SU-DHL-6 (cell line): ENCODE data around the gene F2R.

ENCODE experiments used
- EZH2phosphoT487 ChIP-seq: fragments of 200-600 bp; sonication (generic), shearing (Covaris generic); conservative IDR thresholded peaks from 2 replicates; pipeline ENCODE4 v1.6.1; 2018; ENCODE audit warnings: mild to moderate bottlenecking, antibody characterized with exemption, low read length, moderate library complexity, mixed read lengths
- TF ChIP-seq, protein P1 (sequence below): fragments of 200-600 bp; sonication (generic); IDR thresholded peaks from one replicate; pipeline ENCODE4 v1.5.1; 2017; ENCODE audit warnings: antibody characterized with exemption, mild to moderate bottlenecking, low read length, moderate library complexity; ENCODE audit not compliant: insufficient read depth, poor library complexity, severe bottlenecking

GRCh38 chr5:76776391-76776790 lies 60.5 kb downstream of the F2R start:
- TF ChIP-seq, protein P1, sequence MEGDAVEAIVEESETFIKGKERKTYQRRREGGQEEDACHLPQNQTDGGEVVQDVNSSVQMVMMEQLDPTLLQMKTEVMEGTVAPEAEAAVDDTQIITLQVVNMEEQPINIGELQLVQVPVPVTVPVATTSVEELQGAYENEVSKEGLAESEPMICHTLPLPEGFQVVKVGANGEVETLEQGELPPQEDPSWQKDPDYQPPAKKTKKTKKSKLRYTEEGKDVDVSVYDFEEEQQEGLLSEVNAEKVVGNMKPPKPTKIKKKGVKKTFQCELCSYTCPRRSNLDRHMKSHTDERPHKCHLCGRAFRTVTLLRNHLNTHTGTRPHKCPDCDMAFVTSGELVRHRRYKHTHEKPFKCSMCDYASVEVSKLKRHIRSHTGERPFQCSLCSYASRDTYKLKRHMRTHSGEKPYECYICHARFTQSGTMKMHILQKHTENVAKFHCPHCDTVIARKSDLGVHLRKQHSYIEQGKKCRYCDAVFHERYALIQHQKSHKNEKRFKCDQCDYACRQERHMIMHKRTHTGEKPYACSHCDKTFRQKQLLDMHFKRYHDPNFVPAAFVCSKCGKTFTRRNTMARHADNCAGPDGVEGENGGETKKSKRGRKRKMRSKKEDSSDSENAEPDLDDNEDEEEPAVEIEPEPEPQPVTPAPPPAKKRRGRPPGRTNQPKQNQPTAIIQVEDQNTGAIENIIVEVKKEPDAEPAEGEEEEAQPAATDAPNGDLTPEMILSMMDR, result no peak
- TF ChIP-seq EZH2phosphoT487, result no peak
